Endothelial cell of hepatic sinusoid (primary cell): ENCODE results near the gene OR13J1.

Experiments used
- in situ Hi-C: cut with HindIII; loops from 2 replicates; pipeline ENCODE4 v1.10.0; 2017; ENCODE audit warnings: low sequenced_read_pairs

The OR13J1 gene

GRCh38 chr9:35836595-35836994 is 33.6 kb downstream of the OR13J1 start:
- in situ Hi-C loops, result no loop called here

DNA sequence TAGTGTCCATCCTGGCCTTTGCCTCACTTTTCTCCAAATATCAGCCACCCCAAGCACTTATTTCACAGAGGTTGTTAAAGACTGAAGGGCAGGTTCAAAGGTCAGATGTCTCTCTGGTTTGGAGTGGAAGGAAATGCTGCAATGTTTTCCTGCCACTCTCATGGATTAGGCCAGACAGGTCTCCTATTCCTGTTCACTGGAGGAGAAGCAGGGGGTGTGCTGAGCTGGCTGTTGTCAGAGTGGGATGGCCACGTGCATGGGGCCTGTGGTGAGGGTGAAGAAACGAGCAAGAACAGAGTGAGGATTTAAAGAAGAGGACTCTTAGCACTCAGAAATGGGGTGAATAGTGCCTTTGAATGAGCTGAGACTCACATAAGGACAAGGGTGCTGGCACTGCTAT is 34.4 kb downstream of the OR13J1 start:
- in situ Hi-C loops, result no loop called here

DNA sequence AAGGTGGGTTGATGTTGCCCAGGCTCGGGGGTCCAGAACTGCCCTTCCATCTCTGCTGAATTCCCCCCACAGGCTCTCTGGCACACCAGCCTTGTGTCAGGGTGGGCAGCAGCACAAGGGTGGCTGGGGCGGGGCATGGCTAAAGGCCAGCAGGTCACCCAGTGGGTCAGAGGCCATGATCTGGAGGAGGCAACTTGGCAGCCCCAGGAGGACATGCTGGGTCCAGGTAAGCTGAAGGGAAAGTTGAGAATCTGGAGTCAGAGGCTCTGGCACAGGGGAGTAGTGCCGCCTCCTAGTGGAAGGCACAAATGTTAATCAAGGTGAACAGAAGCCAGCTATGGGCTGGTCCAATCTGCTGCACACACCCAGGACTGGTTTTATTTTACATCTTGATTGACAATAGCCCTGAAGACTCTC is 35.0 kb downstream of the OR13J1 start:
- in situ Hi-C loops, result no loop called here

DNA sequence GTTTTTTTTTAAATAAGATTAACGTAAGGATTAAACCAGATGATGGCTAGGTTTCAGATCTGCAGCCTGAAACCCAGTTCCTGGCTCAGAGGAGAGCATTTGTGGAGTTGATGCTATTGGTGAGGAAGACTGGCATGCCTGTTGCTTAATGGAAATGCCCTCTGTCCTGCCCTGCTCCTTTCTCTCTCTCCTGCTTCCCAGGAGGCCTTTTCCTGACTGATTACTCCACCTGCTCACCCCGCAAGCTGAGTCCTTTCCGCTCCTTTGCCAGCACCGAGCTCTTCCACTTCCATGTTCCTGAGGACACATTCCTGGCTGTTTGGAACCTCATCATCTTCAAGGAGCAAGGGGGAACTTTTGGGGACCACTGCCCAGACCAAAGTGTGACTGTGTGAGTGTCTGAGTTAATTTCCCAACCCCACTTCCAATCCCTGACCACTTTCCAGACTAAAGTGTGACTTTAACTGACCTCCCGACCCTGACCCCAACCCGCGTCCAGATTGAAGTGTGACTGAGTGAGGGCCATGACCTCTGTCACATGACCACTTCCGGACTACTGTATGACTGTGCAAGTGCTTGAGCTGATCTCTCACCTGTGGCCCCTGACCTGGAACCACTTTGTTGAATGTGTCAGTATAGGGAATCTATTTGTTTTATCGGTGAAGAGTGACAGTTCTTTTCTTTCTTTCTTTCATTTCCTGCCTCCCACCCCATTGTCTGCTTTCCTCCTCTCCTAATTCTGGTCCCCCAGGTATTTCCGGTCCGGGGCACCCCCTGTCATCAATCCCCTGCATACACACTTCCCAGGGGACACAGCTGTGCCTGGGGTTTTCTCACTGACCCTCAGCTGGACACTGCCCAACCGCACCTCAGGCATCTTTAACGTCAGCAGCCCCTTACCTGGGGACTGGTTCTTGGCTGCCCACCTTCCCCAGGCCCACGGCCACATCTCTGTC is 35.7 kb downstream of the OR13J1 start:
- in situ Hi-C loops, result no loop called here

DNA sequence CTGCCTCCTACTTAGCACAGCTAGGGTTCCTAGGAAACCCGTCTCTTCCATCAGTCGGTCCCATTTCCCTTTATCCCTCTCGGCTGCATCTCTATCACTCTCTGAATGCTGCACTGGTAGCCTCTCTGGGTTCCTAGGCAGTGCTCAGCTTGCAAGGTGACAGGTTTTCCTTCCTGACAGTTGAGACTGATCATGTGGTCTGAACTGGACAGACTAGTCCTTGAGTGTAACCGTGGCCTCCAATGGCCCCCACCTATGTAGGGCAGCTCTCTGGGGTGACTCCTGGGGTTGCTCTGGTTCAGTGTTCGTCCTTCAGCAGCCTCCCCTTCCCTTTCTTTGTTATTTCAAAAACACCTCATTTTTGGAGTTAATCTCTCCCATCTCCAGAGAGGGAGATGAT is 37.4 kb downstream of the OR13J1 start:
- in situ Hi-C loops, result no loop called here

GRCh38 chr9:35831040-35831439 is 39.2 kb downstream of the OR13J1 start:
- in situ Hi-C loops, result no loop called here

DNA sequence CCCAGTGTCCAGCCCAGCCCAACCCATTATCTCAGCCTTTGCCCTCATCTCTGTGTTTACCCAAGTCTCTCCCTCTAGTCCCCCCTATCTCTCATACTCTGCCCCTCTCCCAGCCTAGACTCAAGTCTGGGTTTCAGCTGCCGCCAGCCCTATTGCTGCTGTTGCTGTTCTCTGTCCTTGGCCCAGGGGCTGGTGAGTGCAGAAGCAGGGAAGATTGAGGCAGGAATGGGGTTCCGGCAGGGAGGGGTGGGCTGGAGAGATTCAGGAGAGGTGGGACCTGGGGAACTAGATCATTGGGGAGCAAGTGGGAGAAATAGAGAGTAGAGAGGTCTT is 40.5 kb downstream of the OR13J1 start:
- in situ Hi-C loops, result loop anchor here (5.0 kb wide), 2 partner anchors 38 to 82 kb away; partner anchors contain the start of genes GBA2 and RGP1

GRCh38 chr9:35829084-35829763 is 41.0 kb downstream of the OR13J1 start, which contains the start of gene TMEM8B:
Gene TMEM8B (plus strand): TSS chr9:35829228. CDS start chr9:35829448, 220 bp downstream.
- in situ Hi-C loops, result loop anchor here (5.0 kb wide), 2 partner anchors 38 to 82 kb away; partner anchors contain the start of genes GBA2 and RGP1

DNA sequence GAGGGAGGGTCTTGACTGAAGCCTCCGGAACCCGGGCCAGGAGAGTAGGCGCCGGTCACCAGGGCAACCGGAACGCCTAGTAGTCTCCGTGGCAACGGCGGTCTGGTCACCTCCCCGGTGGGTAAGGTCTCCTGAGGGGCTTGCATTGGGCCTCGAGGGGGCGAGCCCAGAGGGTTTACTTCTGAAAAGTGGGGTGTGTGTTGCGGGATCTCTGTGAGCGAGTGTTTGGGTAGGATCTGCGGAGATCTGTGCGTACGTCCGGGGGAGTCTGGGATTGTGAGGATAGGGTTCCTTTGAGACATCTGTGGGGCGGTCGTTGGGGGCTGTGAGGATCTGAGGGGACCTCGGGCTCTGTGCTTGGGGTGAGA is 41.5 kb downstream of the OR13J1 start, which contains the start of gene FAM221B:
Gene FAM221B (minus strand): TSS at position 17 of the 368 bp plus-strand sequence. CDS start 2,571 bp downstream, outside the sequence.
- in situ Hi-C loops, result loop anchor here (5.0 kb wide), 2 partner anchors 39 to 81 kb away; partner anchors contain the start of genes GBA2 and RGP1

DNA sequence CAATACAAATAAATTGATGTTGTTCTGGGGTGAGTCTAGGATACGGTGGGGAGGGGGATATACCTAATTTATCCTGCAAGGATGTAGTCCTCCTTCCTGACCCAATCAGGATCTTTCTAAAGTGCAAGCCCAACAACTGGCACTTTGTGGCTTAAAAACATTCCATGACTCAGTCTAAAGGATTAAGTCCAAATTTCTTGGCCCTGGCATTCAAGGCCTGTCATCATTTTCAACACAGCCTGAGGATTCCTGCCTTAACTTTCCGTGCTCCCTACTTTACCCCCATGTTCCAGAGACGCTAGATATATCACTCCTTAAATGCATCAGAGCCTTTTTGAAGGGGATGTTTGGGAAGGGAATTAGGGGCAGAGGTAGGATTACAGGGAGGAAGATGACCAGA is 42.7 kb downstream of the OR13J1 start:
- in situ Hi-C loops, result loop anchor here (5.0 kb wide), 2 partner anchors 40 to 80 kb away; partner anchors contain the start of genes GBA2 and RGP1

- in situ Hi-C loops, result loop anchor here (5.0 kb wide), 2 partner anchors 41 to 79 kb away; partner anchors contain the start of genes GBA2 and RGP1
Measured at GRCh38 chr9:35826071-35826701, 44.0 kb downstream of the OR13J1 start.

- in situ Hi-C loops, result no loop called here
Measured at GRCh38 chr9:35822926-35823325, 47.3 kb downstream of the OR13J1 start.

DNA sequence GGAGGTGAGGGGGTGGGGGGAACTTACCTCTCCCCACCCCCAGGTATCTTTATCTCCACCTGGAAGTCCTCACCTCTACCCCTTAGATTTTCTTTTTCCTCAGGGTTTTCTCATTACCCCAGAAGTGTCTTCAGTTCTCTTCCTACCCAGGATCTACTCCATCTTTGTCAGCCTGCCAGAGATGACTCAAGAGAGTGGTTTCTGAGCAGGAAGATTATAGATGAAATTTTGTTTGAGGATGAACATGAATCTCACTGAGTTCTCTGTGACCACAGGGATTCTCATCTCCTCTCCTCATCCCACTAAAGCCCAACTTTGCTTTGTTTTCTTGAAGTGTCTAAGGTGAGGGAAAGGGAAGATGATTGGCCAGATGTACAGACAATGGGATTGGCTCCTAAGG is 50.1 kb downstream of the OR13J1 start:
- in situ Hi-C loops, result no loop called here
